ENCODE results near the gene RNF214.

GRCh38 chr11:117314840-117315239 lies 82.4 kb downstream of the RNF214 start:
- TF ChIP-seq, protein P1, sequence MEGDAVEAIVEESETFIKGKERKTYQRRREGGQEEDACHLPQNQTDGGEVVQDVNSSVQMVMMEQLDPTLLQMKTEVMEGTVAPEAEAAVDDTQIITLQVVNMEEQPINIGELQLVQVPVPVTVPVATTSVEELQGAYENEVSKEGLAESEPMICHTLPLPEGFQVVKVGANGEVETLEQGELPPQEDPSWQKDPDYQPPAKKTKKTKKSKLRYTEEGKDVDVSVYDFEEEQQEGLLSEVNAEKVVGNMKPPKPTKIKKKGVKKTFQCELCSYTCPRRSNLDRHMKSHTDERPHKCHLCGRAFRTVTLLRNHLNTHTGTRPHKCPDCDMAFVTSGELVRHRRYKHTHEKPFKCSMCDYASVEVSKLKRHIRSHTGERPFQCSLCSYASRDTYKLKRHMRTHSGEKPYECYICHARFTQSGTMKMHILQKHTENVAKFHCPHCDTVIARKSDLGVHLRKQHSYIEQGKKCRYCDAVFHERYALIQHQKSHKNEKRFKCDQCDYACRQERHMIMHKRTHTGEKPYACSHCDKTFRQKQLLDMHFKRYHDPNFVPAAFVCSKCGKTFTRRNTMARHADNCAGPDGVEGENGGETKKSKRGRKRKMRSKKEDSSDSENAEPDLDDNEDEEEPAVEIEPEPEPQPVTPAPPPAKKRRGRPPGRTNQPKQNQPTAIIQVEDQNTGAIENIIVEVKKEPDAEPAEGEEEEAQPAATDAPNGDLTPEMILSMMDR (IDR thresholded peaks at IDR 0.05; ENCODE audit: low read depth, low read length, poor library complexity, severe bottlenecking) = no peak
- TF ChIP-seq EZH2phosphoT487 (IDR thresholded peaks at IDR 0.05; ENCODE audit: borderline replicate concordance, low read length) = no peak
